K562 (cell line): ENCODE results near the gene SCTR.

ENCODE experiments used
- ARID3B ChIP-seq: fragments of 250-450 bp; sonication (Bioruptor Pico); IDR thresholded peaks from 2 replicates; pipeline ENCODE4 v1.4.0; 2020; ENCODE audit warnings: borderline replicate concordance
- CTCF ChIP-seq, 3 experiments: IDR thresholded peaks in 2 of 3; conservative IDR thresholded peaks in 1 of 3; 2 replicates each; pipeline ENCODE4 v1.5.1; 2011 to 2012; ENCODE audit warnings: low read length in 3 of 3, mild to moderate bottlenecking in 3 of 3, control low read depth in 2 of 3, improper control_type of control experiment in 1 of 3, inconsistent platforms in 1 of 3, low read depth in 1 of 3, mixed read lengths in 1 of 3, moderate library complexity in 1 of 3; ENCODE audit not compliant: insufficient read depth in 2 of 3
- EGR1 ChIP-seq: fragments of 450-650 bp; conservative IDR thresholded peaks from 2 replicates; pipeline ENCODE4 v1.6.1; 2017; ENCODE audit warnings: mild to moderate bottlenecking
- JUNB ChIP-seq: fragments of 450-650 bp; formaldehyde crosslinking; conservative IDR thresholded peaks from 2 replicates; pipeline ENCODE4 v1.4.0; 2020; ENCODE audit warnings: mild to moderate bottlenecking
- KDM1A ChIP-seq, 2 experiments: fragments of 450-650 bp; IDR thresholded peaks; 2 replicates each; pipeline ENCODE4 v1.6.1; 2016; ENCODE audit warnings: mild to moderate bottlenecking in 2 of 2
- RCOR1 ChIP-seq, 2 experiments: IDR thresholded peaks; 2 replicates each; pipeline ENCODE4 v1.6.1; 2012; ENCODE audit warnings: low read depth in 2 of 2, low read length in 2 of 2, borderline replicate concordance in 1 of 2, improper control_type of control experiment in 1 of 2
- TEAD1 ChIP-seq, 2 experiments: fragments of 450-650 bp in 1 of 2; sonication (generic) in 1 of 2; formaldehyde crosslinking; IDR thresholded peaks; 2 replicates each; pipeline versions ENCODE4 v1.4.0 to v1.8.0; 2020 to 2022; ENCODE audit warnings: mild to moderate bottlenecking in 2 of 2, missing genetic modification reagents in 1 of 2
- XRCC5 ChIP-seq: fragments of 200-400 bp; formaldehyde crosslinking; IDR thresholded peaks from 2 replicates; pipeline ENCODE4 v1.6.1; 2017; ENCODE audit warnings: low read depth, mild to moderate bottlenecking, low read length
- YBX1 ChIP-seq: fragments of 450-650 bp; IDR thresholded peaks from 2 replicates; pipeline ENCODE4 v1.7.1; 2016; ENCODE audit warnings: mild to moderate bottlenecking
- ZFX ChIP-seq: sonication (generic); formaldehyde crosslinking; IDR thresholded peaks from 2 replicates; pipeline ENCODE4 v1.8.0; 2022; ENCODE audit warnings: mild to moderate bottlenecking, missing genetic modification reagents, moderate library complexity
- ZNF778 ChIP-seq: fragments of 450-650 bp; formaldehyde crosslinking; IDR thresholded peaks from 2 replicates; pipeline ENCODE4 v1.4.0; 2020; ENCODE audit warnings: mild to moderate bottlenecking, moderate library complexity

- no peak for TF ChIP-seq EGR1
- TF ChIP-seq TEAD1 (CRISPR knock-in tag; IDR thresholded peaks at IDR 0.05): no peak
- no peak for TF ChIP-seq KDM1A (IDR thresholded peaks at IDR 0.05)
- TF ChIP-seq ZFX (CRISPR knock-in tag): no peak
- no peak for TF ChIP-seq CTCF (IDR thresholded peaks at IDR 0.05 in 2 of 3, conservative IDR thresholded peaks at IDR 0.05 in 1 of 3; ENCODE audit: insufficient read depth in 2 of 3, low read depth in 1 of 3, low read length in 3 of 3)
- TF ChIP-seq YBX1: no peak
- no peak for TF ChIP-seq RCOR1 (IDR thresholded peaks at IDR 0.05; ENCODE audit: borderline replicate concordance in 1 of 2, low read depth in 2 of 2, low read length in 2 of 2)
- TF ChIP-seq JUNB (CRISPR knock-in tag): no peak
- no peak for TF ChIP-seq ARID3B (CRISPR knock-in tag)
- TF ChIP-seq XRCC5: no peak
- TF ChIP-seq ZNF778 (CRISPR knock-in tag): no peak
These were observed 96.5 kb downstream of the SCTR start for GRCh38 chr2:119427756-119428155.
